ENCODE results near the gene MCTP1.

MCTP1 gene

DNA sequence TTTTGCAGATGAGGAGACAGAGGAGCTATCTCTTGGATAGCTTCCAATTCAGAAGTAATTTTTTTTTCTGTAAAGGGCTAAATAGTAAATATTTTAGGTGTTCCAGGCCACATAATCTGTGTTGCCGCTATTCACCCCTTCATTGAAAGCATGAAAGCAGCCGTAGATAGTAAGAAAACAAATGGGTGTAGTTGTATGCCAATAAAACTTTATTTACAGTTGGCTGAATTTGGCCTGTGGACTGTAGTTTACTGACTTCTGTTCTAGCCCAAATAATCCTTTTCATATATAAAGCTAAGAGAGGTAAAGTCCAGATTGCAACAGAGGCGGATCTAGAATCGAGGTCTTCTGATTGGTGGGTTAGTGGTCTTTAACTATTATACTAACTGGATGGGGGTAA lies 537.5 kb downstream of the MCTP1 start:
- DNase-seq = no peak

DNA sequence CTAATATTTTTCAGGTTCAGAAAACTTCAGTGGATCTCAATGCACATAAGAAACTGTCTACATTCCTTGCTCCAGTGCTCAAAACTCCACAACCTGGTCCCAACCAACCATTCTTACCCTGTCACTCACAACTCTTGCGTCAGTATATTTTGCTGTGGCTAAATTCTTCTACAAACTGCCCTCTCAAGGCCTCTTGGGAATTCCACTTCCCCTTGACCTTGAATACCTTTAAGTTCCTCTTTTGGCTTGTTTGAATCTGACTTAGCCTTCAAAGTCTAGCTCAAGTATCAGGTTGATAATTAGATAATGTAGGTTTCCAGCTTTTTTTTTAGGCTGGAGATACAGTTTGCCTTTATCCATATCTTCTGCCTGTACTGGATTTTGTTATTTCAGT lies 538.2 kb downstream of the MCTP1 start:
- DNase-seq = no peak

GRCh38 chr5:94745786-94746730 lies 538.8 kb downstream of the MCTP1 start:
- DNase-seq = no peak

- DNase-seq = no peak
Measured at GRCh38 chr5:94744906-94745305, 540.0 kb downstream of the MCTP1 start.

GRCh38 chr5:94742852-94743251 lies 542.0 kb downstream of the MCTP1 start:
- no peak for DNase-seq

GRCh38 chr5:94740286-94740685 lies 544.6 kb downstream of the MCTP1 start:
- DNase-seq = no peak

- DNase-seq = no peak
Measured at GRCh38 chr5:94736498-94736897, 548.4 kb downstream of the MCTP1 start.

DNA sequence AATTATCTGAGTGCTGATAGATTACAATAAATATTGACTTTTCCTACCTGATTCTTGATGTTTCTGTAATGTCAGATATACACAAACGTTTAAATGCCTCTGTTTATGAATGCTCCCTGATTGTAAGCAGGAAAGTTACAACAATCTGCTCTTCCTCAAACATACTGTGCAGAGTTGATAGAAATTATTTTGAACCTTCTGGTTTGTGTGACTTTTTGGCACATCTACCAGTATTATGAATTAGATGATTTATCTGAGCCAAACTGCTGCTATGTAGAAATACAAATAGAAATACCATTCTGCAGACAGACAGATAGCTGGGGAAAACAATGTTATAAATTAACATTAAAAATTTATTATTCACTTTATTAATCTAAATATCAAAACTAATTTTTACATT lies 553.4 kb downstream of the MCTP1 start:
- DNase-seq = no peak

DNA sequence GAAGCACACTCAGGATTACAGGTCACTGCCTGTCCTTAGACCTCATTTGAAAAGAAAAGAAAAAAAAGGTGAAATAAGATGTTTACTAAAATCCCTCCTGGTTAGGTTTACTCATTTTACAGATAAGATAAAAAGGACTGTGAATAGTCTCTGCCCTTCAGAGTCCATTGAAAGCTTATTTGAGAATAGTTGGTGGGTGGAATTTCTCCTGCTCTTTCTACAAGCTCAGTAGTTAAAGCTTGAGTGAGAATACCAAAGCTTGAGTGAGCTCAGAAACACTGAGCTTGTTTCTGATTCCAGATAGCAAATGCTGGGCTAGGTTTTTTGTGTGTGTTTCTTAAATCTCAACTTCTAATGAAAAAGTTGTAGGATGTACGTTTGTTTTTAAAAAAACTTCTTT lies 559.8 kb downstream of the MCTP1 start:
- DNase-seq = no peak

GRCh38 chr5:94715768-94716167 lies 569.1 kb downstream of the MCTP1 start:
- DNase-seq = no peak

GRCh38 chr5:94711785-94712184 lies 573.1 kb downstream of the MCTP1 start:
- no peak for DNase-seq

GRCh38 chr5:94709277-94709676 lies 575.6 kb downstream of the MCTP1 start:
- DNase-seq = no peak

- DNase-seq = no peak
Measured at GRCh38 chr5:94707359-94707758, 577.5 kb downstream of the MCTP1 start.

- no peak for DNase-seq
Measured at GRCh38 chr5:94705427-94705826, 579.5 kb downstream of the MCTP1 start.

DNA sequence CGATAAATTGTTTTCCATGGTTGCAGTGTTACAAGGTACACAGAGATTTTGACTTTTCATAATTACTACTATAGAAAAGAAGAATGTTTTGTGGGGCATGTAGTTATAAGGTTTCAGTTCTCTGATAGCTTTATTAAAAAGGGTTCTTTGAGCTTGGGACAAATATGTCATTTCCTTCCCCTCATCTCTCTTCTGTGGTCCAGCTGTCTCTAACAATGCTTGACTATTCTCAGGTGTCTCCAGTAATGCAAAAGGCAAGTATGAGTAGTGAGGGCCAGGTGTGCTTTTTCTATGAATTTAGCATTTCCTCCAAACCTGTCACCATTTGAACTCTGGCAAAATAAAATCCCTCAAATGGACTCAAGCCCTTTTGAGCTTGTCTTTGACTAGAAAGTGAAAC lies 582.2 kb downstream of the MCTP1 start:
- no peak for DNase-seq

GRCh38 chr5:94700592-94700991 lies 584.3 kb downstream of the MCTP1 start:
- DNase-seq = no peak

DNA sequence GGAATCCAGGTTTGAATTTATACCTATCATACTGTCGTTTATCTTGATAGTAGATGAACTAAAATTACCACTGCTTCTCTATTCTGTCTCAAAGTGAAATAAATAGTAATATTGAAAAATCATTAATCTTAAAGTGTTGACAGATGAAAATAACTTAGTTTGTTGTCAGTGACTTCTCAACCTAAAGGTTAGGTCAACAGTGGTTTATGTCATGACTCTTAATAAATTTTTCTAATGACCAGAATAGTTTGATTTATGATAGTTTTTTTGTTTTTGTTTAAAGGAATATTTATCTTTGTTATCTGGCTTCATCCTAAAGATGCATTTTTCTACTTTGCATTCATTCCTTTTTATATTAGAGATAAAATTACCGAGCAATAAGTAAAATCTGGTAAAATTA lies 585.3 kb downstream of the MCTP1 start:
- no peak for DNase-seq

- no peak for DNase-seq
Measured at GRCh38 chr5:94698197-94698596, 586.7 kb downstream of the MCTP1 start.

- DNase-seq = no peak
Measured at GRCh38 chr5:94694671-94695070, 590.2 kb downstream of the MCTP1 start.

DNA sequence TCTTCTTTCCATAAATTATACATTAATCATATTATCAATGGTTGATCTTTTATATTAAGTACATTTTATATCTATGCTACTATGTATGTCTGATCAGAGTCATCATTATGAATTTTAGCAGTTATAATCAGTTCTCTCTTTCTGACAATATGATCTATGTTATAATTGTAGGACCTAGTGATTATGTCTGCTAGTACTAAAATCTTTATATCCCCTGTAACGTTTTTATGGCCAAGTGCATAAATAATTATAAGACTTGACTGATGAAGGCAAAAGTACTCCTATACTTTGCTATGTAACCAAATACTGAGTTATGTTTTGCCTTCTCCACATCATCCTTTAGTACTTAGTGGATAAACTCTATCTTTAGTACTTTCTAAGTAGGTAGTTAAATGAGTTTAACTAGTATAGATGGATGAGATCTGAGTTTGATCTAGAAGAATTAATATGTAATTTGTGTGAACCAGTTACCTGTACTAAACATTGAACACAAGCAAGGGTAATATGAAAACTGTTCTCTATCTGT lies 591.0 kb downstream of the MCTP1 start:
- no peak for DNase-seq

DNA sequence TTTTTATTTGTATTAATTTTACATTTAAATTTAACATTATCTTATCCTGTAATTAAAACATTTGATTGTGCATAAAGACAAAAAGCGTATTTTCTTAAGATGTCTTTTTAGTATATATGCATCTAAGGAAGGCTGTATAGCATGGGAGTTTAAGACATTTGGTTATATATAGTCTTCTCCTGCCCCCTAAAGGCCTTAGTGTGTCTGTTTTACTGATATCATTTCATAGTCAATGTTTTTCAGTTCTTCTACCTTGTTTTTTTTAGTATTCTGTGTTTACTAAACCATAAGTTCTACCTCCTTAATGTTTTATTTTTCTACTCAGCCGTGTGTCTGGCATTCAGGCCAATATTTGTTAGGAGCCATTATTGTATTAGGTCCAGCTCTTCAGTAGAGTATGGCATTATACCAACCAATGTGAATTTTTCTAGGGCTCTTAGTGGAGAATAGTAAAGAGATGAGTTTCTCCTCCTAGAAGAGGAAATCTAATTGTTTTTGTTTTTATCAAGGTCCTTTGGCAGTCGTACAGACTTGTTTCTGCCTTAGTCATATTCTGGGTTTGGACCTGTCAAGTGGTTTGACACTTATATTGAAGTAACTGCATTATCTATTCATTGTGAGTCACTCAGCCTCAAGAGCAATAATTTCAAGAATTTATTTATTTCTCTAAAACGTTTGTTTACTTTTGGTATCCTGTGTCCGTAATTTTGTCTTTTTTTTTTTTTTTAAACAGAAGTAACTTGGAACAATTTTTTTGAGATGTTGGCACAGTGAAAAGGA lies 591.7 kb downstream of the MCTP1 start:
- no peak for DNase-seq

DNA sequence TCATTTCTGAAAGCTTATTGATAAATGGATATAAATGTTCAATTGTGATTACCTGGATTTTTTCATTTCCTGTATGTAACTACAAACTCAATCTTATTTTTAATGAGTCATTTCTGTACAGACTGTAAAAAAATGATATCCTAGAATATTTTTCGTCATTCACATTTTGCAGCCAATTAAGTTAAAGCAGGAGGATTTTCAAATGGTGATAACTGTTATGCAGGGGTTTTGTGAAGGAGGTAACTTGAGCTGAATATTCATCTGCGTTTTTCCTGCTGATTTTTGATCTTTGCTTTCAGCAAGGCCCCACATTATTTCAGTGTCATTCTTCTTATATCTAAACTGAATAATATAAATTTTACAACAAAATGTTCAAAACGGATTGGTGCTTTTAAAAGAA lies 592.3 kb downstream of the MCTP1 start:
- no peak for DNase-seq

GRCh38 chr5:94691949-94692348 lies 592.9 kb downstream of the MCTP1 start:
- no peak for DNase-seq

DNA sequence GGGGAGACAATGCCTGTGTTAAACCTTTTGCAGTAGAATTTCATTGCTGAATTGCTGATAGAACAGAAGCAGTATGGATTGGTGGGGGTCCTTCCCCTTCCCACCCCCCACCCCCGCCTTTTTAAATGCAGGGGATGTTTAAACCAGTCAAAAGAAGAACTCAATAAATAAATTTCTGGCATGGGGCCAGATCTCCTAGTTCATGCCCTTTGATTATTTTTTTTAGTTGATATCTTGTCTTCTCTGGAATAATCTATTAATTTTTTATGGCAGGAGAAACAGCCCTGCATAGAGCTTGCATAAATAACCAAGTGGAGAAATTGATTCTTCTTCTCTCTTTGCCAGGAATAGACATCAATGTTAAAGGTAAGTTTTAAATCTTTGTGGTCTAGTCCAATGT lies 593.6 kb downstream of the MCTP1 start:
- no peak for DNase-seq

Data from SIG-M5 (cell line).